HG03135 (cell line): ENCODE measurements around the gene THRAP3.
"Not testable (repeated sequence)": the region's sequence is repeated elsewhere in the genome, so short reads cannot be mapped to it uniquely, and the experiment has no call there.

Experiments
- ATAC-seq: cut with Tn5 transposase; IDR thresholded peaks from one replicate; pipeline ENCODE4 v1.9.1; 2021; ENCODE audit warnings: mild to moderate bottlenecking, moderate library complexity; ENCODE audit not compliant: unreplicated experiment

Gene THRAP3

GRCh38 chr1:36247538-36247937 is 23.3 kb downstream of the THRAP3 start:
- no peak for ATAC-seq

- no peak for ATAC-seq
Observed at GRCh38 chr1:36248250-36248894, 24.1 kb downstream of the THRAP3 start.

- no peak for ATAC-seq
Observed at GRCh38 chr1:36251794-36252481, 27.7 kb downstream of the THRAP3 start.

- not testable (repeated sequence) for ATAC-seq
Observed at GRCh38 chr1:36252482-36252824, 28.2 kb downstream of the THRAP3 start.

GRCh38 chr1:36253161-36253862 is 29.1 kb downstream of the THRAP3 start:
- no peak for ATAC-seq

- no peak for ATAC-seq
Observed at GRCh38 chr1:36256558-36257374, 32.5 kb downstream of the THRAP3 start.

- no peak for ATAC-seq
Observed at GRCh38 chr1:36257375-36257767, 33.1 kb downstream of the THRAP3 start.

GRCh38 chr1:36258960-36259344 is 34.7 kb downstream of the THRAP3 start:
- no peak for ATAC-seq

GRCh38 chr1:36268981-36269380 is 44.7 kb downstream of the THRAP3 start:
- ATAC-seq, result no peak

- no peak for ATAC-seq
Observed at GRCh38 chr1:36269408-36269838, 45.2 kb downstream of the THRAP3 start.

GRCh38 chr1:36273024-36273423 is 48.8 kb downstream of the THRAP3 start:
- no peak for ATAC-seq

- no peak for ATAC-seq
Observed at GRCh38 chr1:36274201-36274600, 50.0 kb downstream of the THRAP3 start.

- no peak for ATAC-seq
Observed at GRCh38 chr1:36276688-36277087, 52.4 kb downstream of the THRAP3 start.

GRCh38 chr1:36279110-36279788 is 55.0 kb downstream of the THRAP3 start:
- ATAC-seq, result no peak

GRCh38 chr1:36279789-36280296 is 55.6 kb downstream of the THRAP3 start:
- no peak for ATAC-seq

- ATAC-seq, result no peak
Observed at GRCh38 chr1:36284061-36284460, 59.8 kb downstream of the THRAP3 start.

- no peak for ATAC-seq
Observed at GRCh38 chr1:36284517-36284916, 60.3 kb downstream of the THRAP3 start.

GRCh38 chr1:36285443-36286101 is 61.3 kb downstream of the THRAP3 start:
- no peak for ATAC-seq

GRCh38 chr1:36286802-36287201 is 62.6 kb downstream of the THRAP3 start:
- no peak for ATAC-seq

GRCh38 chr1:36287595-36287994 is 63.4 kb downstream of the THRAP3 start:
- no peak for ATAC-seq
